Measurements from ENCODE around the gene TBX4.
"Not testable (repeated sequence)": the region's sequence is repeated elsewhere in the genome, so short reads cannot be mapped to it uniquely, and the experiment has no call there.

The TBX4 gene

DNA sequence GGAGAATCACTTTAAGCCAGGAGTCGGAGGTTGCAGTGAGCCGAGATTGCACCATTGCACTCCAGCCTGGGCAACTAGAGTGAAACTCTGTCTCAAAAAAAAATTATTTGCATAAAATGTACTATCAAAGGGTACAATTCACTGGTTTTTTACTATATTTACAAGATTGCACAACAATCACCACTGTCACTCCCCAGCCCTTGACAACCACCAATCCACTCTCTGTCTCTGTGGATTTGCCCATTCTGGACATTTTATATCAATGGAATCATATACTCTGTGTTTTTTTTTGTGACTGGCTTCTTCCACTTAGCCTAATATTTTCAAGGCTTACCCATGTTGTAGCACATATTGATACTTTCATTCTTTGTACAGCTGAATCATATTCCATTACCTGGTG lies 33.8 kb upstream of the TBX4 start:
- no peak for TF ChIP-seq ZNF274 (IDR thresholded peaks at IDR 0.05; ENCODE audit: low read depth, low read length)
- no peak overlapping the region for H3K4me3 ChIP-seq (ENCODE audit: low read length)

DNA sequence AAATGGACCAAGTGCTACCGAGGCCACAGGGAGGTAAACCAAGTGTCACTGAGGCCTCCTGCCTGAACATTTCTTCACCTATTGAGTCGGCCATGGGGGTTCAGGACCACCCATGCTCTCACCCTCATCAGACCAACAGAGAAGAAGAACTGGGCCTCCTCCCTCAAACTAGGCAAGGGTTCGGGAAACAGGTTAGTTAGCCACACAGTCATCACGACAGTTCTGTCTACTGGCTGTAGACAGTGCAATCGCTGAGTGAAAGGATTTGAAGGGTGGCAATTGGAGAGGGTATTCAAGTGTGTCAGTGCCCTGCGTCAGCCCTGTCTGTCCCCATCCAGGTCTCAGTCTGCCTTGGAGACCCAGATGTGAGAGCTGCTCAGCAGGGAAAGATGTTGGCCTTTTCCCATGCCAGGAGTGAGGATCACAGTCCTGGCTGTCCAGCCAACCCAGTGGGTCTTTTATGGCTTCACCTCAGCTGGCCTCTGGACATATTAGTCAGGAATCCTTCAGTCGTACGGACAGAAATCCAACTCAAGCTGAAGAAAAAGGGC lies 32.7 kb upstream of the TBX4 start:
- H3K4me3 ChIP-seq (ENCODE audit: low read length), result no peak overlapping the region
- TF ChIP-seq ZNF274 (IDR thresholded peaks at IDR 0.05; ENCODE audit: low read depth, low read length), result no peak

DNA sequence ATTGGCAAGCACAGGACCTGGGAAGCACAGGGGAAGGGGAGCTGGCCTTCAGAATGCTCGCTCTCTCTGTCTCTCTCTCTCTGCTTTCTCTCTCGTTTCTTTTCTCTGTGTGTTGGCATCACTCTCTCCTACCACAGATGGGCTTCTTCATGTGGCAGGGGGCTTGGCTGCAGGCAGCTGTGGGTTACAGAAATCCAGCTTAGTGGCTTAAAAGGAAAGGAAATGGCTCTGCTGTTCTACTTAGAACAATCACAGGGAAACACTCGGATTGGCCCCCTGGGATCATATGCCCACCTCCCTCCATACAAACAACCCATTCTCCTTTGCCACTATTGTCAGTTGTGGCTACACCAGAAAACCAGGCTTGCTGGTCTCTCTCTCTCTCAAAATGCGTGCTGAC lies 32.2 kb upstream of the TBX4 start:
- no peak for TF ChIP-seq ZNF274 (IDR thresholded peaks at IDR 0.05; ENCODE audit: low read depth, low read length)
- no peak overlapping the region for H3K4me3 ChIP-seq (ENCODE audit: low read length)

DNA sequence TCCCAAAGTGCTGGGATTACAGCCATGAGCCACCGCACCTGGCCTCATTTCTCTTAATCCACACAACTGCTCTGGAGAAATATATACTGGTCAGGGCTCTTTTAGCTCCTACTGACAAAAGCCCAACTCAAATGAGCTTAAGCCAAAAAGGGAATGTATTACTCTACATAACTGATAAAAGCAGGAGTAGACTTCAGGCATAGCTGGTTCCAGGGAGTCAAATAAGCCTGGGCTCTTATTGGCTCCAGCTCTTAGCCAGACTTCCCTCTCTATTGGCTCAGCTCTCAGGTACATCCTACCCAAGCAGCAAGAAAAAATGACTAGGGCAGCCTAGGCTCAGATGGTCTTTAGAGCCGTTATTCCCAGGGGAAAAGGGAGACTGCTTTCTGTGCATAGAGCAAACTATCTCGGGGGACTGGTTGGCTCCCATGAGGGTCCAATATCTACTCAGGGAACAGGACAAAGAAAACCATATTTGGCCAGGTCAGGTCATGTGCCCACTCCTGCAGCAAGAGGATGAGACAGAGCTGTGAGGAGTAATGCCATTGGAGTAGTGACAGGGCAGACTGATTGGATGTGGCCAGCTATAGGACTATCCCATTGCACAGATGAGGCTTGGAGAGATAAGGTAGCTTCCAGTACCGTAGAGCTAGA lies 31.4 kb upstream of the TBX4 start:
- no peak overlapping the region for H3K4me3 ChIP-seq (ENCODE audit: low read length)
- TF ChIP-seq ZNF274 (IDR thresholded peaks at IDR 0.05; ENCODE audit: low read depth, low read length), result no peak

DNA sequence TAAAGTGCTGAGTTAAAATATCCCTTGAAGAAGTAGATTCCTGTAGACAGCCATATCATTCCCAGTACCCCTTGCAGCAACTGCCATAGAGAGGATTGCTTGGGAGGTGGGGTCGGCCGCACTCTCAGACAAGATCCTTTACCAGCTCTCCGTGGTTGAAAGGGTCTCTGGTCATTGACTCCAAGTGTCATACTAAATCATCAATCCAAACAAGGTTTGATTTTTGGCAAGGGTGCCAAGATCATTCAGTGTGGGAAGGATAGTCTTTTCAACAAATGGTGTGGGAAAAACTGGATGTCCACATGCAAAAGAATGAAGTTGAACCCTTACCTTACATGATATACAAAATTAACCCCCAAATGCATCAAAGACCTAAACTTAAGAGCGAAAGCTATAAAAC lies 30.8 kb upstream of the TBX4 start:
- TF ChIP-seq ZNF274 (IDR thresholded peaks at IDR 0.05; ENCODE audit: low read depth, low read length), result no peak

DNA sequence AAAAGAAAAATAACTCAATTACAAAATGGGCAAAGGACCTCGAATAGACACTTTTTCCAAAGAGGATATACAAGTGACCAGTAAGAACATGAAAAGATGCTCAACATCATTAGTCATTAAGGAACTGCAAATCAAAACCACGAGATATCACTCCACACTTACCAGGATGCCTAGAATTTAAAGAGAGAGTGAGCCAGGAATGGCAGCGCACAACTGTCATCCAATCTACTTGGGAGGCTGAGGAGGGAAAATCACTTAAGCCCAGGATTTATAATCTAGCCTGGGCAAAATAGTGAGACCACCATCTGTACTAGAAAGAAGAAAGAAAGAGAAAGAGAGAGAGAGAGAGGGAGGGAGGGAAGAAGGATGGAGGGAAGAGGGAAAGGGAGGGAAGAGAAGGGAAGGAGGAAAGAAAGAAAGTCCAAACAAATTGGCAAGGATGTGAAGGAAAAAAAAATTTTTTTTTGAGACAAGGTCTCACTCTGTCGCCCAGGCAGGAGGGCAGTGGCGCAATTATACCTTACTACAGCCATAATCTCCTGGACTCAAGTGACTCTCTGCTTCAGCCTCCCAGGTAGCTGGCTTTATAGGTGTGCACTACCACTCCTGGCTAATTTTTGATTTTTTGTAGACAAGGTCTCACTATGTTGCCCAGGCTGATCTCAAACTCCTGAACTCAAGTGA lies 30.0 kb upstream of the TBX4 start:
- TF ChIP-seq ZNF274 (IDR thresholded peaks at IDR 0.05; ENCODE audit: low read depth, low read length), result no peak
- no peak overlapping the region for H3K4me3 ChIP-seq (ENCODE audit: low read length)

More for the DNA sequence above, 30.8 kb upstream of the TBX4 start:
- H3K4me3 ChIP-seq (ENCODE audit: low read length), result no peak overlapping the region

DNA sequence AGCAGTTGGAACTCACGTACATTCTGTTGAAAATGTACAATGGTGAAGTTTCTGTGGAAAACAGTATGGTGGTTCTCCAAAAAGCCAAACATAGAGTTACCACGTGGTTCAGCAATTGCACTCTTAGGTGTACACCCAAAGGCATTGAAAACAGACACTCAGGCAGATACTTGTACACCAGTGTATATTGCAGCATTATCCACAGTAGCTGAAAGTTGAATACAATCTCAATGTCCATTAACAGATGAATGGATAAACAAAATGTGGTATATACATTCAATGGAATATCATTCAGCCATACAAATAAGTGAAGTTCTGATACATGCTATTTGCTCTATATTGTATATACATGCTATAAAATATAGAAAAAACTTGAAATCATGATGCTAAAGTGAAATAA lies 29.4 kb upstream of the TBX4 start:
- no peak overlapping the region for H3K4me3 ChIP-seq (ENCODE audit: low read length)
- no peak for TF ChIP-seq ZNF274 (IDR thresholded peaks at IDR 0.05; ENCODE audit: low read depth, low read length)

DNA sequence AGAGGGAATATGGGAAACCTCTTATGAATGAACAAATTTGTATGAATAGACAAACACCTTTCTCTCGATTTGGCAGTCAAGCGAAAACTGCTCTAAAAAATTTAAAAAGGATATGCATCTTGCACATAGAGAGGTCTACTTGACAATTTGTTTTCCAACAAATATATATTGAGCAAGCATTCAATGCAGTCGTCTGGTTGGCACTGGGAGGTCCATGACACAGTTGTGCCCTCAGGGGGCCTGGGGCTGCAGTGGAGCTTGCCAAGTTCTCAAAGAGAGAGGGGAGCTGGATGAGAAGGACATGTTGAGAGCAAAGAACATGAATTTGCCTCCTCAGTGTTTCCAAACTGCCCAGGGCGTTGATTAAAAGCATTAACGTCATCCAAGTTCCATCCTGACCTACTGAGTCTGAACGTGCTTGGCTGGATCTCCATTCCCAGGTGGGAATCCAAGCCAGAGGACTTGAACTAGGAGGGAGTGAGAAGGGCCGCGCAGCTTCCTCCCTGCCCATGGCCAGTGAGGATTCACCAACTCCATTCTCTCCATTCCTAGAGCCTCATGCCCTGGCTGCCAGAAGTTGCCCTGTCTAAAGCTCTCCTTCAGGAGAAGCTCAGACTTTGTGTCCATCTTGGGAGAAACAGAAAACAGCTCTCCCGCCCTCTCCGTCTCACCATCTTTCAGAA lies 28.1 kb upstream of the TBX4 start:
- no peak overlapping the region for H3K4me3 ChIP-seq (ENCODE audit: low read length)
- no peak for TF ChIP-seq ZNF274 (IDR thresholded peaks at IDR 0.05; ENCODE audit: low read depth, low read length)

DNA sequence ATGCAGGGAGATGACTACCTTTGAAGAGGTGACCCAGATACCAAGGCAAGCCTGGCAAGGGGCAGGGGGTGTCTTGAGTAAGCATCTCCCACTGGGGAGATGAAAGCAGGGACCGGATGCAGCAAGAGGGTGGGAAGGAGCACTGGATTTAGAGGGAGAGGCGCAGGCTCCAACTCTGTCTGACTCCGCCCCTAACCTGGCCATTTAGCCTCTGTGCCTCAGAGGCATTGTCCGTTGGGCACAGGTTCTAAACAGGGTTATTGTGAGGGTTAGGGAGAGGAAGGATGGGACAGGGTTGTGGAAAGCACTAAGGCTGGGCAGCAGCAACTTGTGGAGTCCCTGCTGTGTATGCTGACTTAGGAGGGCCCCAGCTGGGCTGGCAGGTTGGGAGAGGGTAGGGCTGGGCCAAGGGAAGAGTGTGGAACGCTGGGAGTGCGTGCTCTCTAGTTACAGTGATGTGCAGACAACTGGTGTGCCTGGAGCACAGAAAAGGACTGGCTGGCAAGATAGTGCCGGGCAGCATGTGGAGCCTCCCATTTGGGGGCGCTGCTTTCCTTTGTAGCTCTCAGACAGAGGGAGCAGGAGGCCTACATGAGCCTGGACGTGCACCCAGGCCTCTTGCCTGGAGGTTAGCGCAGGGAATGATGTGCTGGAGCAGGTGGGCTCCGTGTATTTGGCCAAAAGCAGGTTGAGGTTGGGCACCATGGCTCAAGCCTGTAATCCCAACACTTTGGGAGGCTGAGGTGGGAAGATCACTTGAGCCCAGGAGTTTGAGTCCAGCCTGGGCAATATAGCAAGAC lies 26.3 kb upstream of the TBX4 start:
- TF ChIP-seq ZNF274 (IDR thresholded peaks at IDR 0.05; ENCODE audit: low read depth, low read length), result no peak

DNA sequence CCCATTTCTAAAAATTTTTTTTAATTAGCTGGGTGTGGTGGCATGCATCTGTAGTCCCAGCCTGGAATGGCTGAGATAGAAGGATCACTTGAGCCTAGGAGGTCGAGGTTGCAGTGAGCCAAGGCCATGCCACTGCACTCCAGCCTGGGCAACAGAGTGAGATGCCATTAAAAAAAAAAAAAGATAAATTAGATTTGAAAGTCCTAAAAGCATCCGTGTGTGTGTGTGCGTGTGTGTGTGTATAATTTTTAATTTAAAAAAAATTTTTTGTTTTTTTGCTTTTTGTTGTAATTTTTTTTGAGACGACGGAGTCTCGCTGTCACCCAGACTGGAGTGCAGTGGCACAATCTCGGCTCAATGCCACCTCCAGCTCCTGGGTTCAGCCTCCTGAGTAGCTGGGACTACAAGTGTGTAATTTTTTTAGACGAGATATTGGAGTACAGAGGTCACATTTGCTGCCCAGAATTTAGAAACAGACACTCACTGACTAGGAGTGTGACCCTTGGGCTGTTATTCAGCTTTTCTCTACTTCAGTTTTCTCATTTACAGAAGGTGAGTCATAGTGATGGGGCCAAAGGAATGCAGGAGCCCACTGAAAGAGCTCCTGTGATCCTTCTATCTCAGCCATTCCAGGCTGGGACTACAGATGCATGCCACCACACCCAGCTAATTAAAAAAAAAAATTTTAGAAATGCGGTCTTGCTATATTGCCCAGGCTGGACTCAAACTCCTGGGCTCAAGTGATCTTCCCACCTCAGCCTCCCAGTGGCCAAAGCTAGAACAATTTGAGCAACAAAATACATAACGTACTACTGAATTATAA lies 25.5 kb upstream of the TBX4 start:
- no peak for TF ChIP-seq ZNF274 (IDR thresholded peaks at IDR 0.05; ENCODE audit: low read depth, low read length)
- no peak overlapping the region for H3K4me3 ChIP-seq (ENCODE audit: low read length)

More for the DNA sequence above, 26.3 kb upstream of the TBX4 start:
- no peak overlapping the region for H3K4me3 ChIP-seq (ENCODE audit: low read length)

DNA sequence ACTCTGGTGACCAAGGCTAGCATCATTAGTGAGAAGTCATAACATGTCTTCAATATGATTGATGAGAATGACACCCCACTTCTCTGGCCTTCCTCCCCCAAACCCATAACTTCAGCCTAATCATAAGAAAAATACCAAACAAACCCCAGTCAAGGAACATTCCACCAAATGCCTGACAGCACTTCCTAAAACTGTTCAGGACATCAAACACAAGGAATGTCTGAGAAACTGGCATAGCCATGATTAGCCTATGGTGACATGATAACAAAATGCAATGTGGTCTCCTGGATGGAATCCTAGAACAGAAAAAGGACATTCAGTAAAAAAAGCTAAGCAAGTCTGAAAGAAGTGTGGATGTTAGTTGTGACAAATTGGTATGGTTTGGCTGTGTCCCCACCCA lies 24.7 kb upstream of the TBX4 start:
- no peak overlapping the region for H3K4me3 ChIP-seq (ENCODE audit: low read length)
- no peak for TF ChIP-seq ZNF274 (IDR thresholded peaks at IDR 0.05; ENCODE audit: low read depth, low read length)

DNA sequence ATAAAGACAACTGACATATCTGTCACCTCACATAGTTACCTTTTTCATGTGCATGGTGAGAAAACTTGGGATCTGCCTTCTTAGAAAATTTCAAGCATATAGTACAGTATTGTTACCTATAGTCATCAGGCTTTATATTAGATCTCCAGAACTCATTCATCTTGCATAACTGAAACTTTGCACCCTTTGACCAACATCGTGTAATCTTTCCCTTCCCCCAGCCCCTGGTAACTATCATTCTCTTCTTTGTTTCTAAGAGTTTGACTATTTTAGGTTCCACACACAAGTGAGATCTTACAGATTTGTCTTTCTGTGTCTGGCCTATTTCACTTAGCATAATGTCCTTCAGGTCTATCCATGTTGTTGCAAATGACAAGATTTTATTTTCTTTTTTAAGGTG lies 22.9 kb upstream of the TBX4 start:
- no peak overlapping the region for H3K4me3 ChIP-seq (ENCODE audit: low read length)
- no peak for TF ChIP-seq ZNF274 (IDR thresholded peaks at IDR 0.05; ENCODE audit: low read depth, low read length)

DNA sequence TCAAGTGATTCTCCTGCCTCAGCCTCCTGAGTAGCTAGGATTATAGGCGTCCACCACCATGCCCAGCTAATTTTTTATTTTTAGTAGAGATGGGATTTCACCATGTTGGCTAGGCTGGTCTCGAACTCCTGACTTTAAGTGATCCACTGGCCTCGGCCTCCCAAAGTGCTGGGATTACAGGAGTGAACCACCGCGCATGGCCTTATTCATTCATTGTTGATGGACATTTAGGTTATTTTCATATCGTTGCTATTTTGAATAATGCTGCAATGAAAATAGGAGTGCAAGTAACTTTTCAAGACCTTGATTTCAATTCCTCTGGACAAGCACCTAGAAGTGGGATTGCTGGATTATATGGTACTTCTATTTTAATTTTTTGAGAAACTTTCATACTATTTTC lies 22.4 kb upstream of the TBX4 start:
- not testable (repeated sequence) for H3K4me3 ChIP-seq (ENCODE audit: low read length)
